Astrocyte (in vitro differentiated cells and primary cell): ENCODE data around the gene SGK2. TPM values are rescaled to one million over a fixed set of nuclear protein-coding genes. Genes with fewer than 3 reads are reported as not detected.

ENCODE experiments used
- DNase-seq: peaks from one replicate; pipeline ENCODE4 v3.0.0-alpha.2; 2010; ENCODE audit warnings: low read depth
- FAIRE-seq: peaks from 2 replicates; lab custom pipeline; 2011; peaks lifted over from hg19 to GRCh38; lab: Jason Lieb, UNC
- H2AFZ ChIP-seq: 2 replicates; pipeline ENCODE4 v1.6.0; 2012; ENCODE audit warnings: low read depth, low read length, inconsistent platforms
- H3K27ac ChIP-seq: 2 replicates; pipeline ENCODE4 v1.5.1; 2011; ENCODE audit warnings: low read depth, low read length, inconsistent platforms
- H3K27me3 ChIP-seq: 2 replicates; pipeline ENCODE4 v1.6.0; 2011; ENCODE audit warnings: low read length, inconsistent platforms; ENCODE audit not compliant: insufficient read depth
- H3K36me3 ChIP-seq: 2 replicates; pipeline ENCODE4 v1.5.1; 2011; ENCODE audit warnings: low read length, inconsistent platforms; ENCODE audit not compliant: insufficient read depth
- H3K4me1 ChIP-seq: 2 replicates; pipeline ENCODE4 v1.5.1; 2011; ENCODE audit warnings: low read length, inconsistent platforms; ENCODE audit not compliant: insufficient read depth
- H3K4me2 ChIP-seq: 2 replicates; pipeline ENCODE4 v1.6.0; 2012; ENCODE audit warnings: low read length, inconsistent platforms
- H3K4me3 ChIP-seq: 2 replicates; pipeline ENCODE4 v1.5.1; 2011; ENCODE audit warnings: low read depth, mild to moderate bottlenecking, low read length, inconsistent platforms; ENCODE audit not compliant: insufficient read depth
- H3K79me2 ChIP-seq: 2 replicates; pipeline ENCODE4 v1.6.0; 2012; ENCODE audit warnings: mild to moderate bottlenecking, low read length, inconsistent platforms; ENCODE audit not compliant: insufficient read depth
- H3K9ac ChIP-seq: 2 replicates; pipeline ENCODE4 v1.6.0; 2012; ENCODE audit warnings: mild to moderate bottlenecking, low read length, inconsistent platforms
- H3K9me3 ChIP-seq: 2 replicates; pipeline ENCODE4 v1.5.1; 2012; ENCODE audit warnings: low read depth, mild to moderate bottlenecking, low read length, inconsistent platforms; ENCODE audit not compliant: insufficient read depth
- H4K20me1 ChIP-seq: 2 replicates; pipeline ENCODE4 v1.6.0; 2012; ENCODE audit warnings: low read length, inconsistent platforms; ENCODE audit not compliant: insufficient read depth
- H3K27ac Mint-ChIP-seq: one replicate; pipeline ENCODE4 v1.8.0; 2021; ENCODE audit warnings: mild to moderate bottlenecking, mixed read lengths; ENCODE audit not compliant: unreplicated experiment
- H3K27me3 Mint-ChIP-seq: one replicate; pipeline ENCODE4 v1.8.0; 2021; ENCODE audit warnings: low read depth, mixed read lengths; ENCODE audit not compliant: unreplicated experiment
- H3K36me3 Mint-ChIP-seq: one replicate; pipeline ENCODE4 v1.8.0; 2021; ENCODE audit warnings: low read depth, mixed read lengths; ENCODE audit not compliant: unreplicated experiment
- H3K4me1 Mint-ChIP-seq: one replicate; pipeline ENCODE4 v1.8.0; 2021; ENCODE audit warnings: low read depth, mixed read lengths; ENCODE audit not compliant: unreplicated experiment
- H3K4me3 Mint-ChIP-seq: one replicate; pipeline ENCODE4 v1.8.0; 2021; ENCODE audit warnings: mild to moderate bottlenecking, moderate library complexity, mixed read lengths; ENCODE audit not compliant: unreplicated experiment
- H3K9me3 Mint-ChIP-seq: one replicate; pipeline ENCODE4 v1.8.0; 2021; ENCODE audit warnings: mild to moderate bottlenecking, mixed read lengths; ENCODE audit not compliant: unreplicated experiment
- EZH2 ChIP-seq: IDR thresholded peaks from 2 replicates; pipeline ENCODE4 v1.6.1; 2012; ENCODE audit warnings: mild to moderate bottlenecking, low read length, inconsistent platforms; ENCODE audit not compliant: insufficient read depth
- total RNA-seq: library from RNA; stranded (reverse); gene quantifications from 2 replicates; pipeline ENCODE4 v1.2.1, GENCODE V29; 2021
- TF ChIP-seq, protein P1 (sequence below): IDR thresholded peaks from 2 replicates; pipeline ENCODE4 v1.5.1; 2011; ENCODE audit warnings: low read depth, mild to moderate bottlenecking, inconsistent platforms, low read length, moderate library complexity; ENCODE audit not compliant: insufficient read depth

Gene SGK2
- total RNA-seq, 1 donor from 2014 or later, result 0.64 TPM

- Histone ChIP-seq H4K20me1 (peaks cover 7% of the 10 kb centered on the region), H3K9me3 (no peaks in the 10 kb centered on the region), H3K9ac (no peak overlapping the region), H3K4me1 (no peaks in the 10 kb centered on the region), H2AFZ (no peak overlapping the region), H3K36me3 (no peaks in the 10 kb centered on the region), H3K4me2 (no peak overlapping the region), H3K27ac (no peak overlapping the region), H3K4me3 (no peak overlapping the region), H3K79me2 (no peaks in the 10 kb centered on the region), H3K27me3 (no peaks in the 10 kb centered on the region)
- no peak overlapping the region for H3K27ac Mint-ChIP-seq
- FAIRE-seq (no peak), DNase-seq (no peak)
- H3K9me3 Mint-ChIP-seq, result peaks cover 2% of the 10 kb centered on the region
- no peak overlapping the region for H3K4me3 Mint-ChIP-seq
- H3K4me1 Mint-ChIP-seq, result peaks cover 2% of the 10 kb centered on the region
- H3K27me3 Mint-ChIP-seq, result peaks cover 5% of the 10 kb centered on the region
- TF ChIP-seq, protein P1, sequence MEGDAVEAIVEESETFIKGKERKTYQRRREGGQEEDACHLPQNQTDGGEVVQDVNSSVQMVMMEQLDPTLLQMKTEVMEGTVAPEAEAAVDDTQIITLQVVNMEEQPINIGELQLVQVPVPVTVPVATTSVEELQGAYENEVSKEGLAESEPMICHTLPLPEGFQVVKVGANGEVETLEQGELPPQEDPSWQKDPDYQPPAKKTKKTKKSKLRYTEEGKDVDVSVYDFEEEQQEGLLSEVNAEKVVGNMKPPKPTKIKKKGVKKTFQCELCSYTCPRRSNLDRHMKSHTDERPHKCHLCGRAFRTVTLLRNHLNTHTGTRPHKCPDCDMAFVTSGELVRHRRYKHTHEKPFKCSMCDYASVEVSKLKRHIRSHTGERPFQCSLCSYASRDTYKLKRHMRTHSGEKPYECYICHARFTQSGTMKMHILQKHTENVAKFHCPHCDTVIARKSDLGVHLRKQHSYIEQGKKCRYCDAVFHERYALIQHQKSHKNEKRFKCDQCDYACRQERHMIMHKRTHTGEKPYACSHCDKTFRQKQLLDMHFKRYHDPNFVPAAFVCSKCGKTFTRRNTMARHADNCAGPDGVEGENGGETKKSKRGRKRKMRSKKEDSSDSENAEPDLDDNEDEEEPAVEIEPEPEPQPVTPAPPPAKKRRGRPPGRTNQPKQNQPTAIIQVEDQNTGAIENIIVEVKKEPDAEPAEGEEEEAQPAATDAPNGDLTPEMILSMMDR, result no peak
- TF ChIP-seq EZH2, result no peak
- peaks cover 9% of the 10 kb centered on the region for H3K36me3 Mint-ChIP-seq
These were observed 19.7 kb upstream of the SGK2 start for GRCh38 chr20:43538878-43539700.

- Histone ChIP-seq H3K27ac (no peak overlapping the region), H3K79me2 (no peaks in the 10 kb centered on the region), H3K4me2 (no peak overlapping the region), H4K20me1 (peaks cover 7% of the 10 kb centered on the region), H3K4me1 (no peaks in the 10 kb centered on the region), H3K9me3 (no peaks in the 10 kb centered on the region), H2AFZ (no peak overlapping the region), H3K36me3 (no peaks in the 10 kb centered on the region), H3K27me3 (no peaks in the 10 kb centered on the region), H3K9ac (no peak overlapping the region), H3K4me3 (no peak overlapping the region)
- Mint-ChIP-seq H3K27me3 (peaks cover 5% of the 10 kb centered on the region), H3K9me3 (peaks cover 2% of the 10 kb centered on the region), H3K36me3 (peaks cover 9% of the 10 kb centered on the region), H3K4me1 (peaks cover 2% of the 10 kb centered on the region), H3K4me3 (no peak overlapping the region), H3K27ac (no peak overlapping the region)
- FAIRE-seq, result no peak
- no peak for TF ChIP-seq EZH2
- TF ChIP-seq, protein P1, result no peak
- no peak for DNase-seq
These were observed 18.7 kb upstream of the SGK2 start for GRCh38 chr20:43539975-43540672.
